A673 (cell line): Measurements from ENCODE around the gene UNC5A. TPM values are rescaled to one million over a fixed set of nuclear protein-coding genes. Genes with fewer than 3 reads are reported as not detected.

ENCODE experiments used
- BruUV-seq: library from RNA; stranded (reverse); fragments of 400-500 nt; replicated peaks from 2 replicates; lab custom pipeline; 2021; lab: Mats Ljungman, UMichigan
- CTCF ChIA-PET: fragments of 300-600 bp; sonication (Branson Sonifier 250); formaldehyde crosslinking; loops from one replicate; lab custom pipeline; 2022; ENCODE audit warnings: antibody characterized with exemption; lab: Charles Lee
- POLR2A ChIA-PET: fragments of 300-600 bp; sonication (Branson Sonifier 250); formaldehyde crosslinking; loops from one replicate; lab custom pipeline; 2022; ENCODE audit warnings: antibody characterized with exemption; ENCODE audit not compliant: low non-redundant PET; lab: Charles Lee
- DNase-seq: peaks from one replicate; pipeline ENCODE4 v3.0.0-alpha.2; 2015; ENCODE audit warnings: low spot score
- H3K27ac ChIP-seq: fragments of 200-600 bp; sonication (generic); 2 replicates; pipeline ENCODE4 v1.5.1; 2016; ENCODE audit warnings: mixed run types, low read depth, mild to moderate bottlenecking, mixed read lengths, antibody characterized with exemption, low read length; ENCODE audit not compliant: poor library complexity, severe bottlenecking
- H3K27me3 ChIP-seq: fragments of 200-600 bp; sonication (generic); replicated peaks from 2 replicates; pipeline ENCODE4 v1.6.1; 2017; ENCODE audit warnings: mixed run types, low read depth, mild to moderate bottlenecking, mixed read lengths, antibody characterized with exemption, low read length; ENCODE audit not compliant: insufficient read depth, poor library complexity
- H3K36me3 ChIP-seq: fragments of 200-600 bp; sonication (generic); 2 replicates; pipeline ENCODE4 v1.6.1; 2016; ENCODE audit warnings: mixed run types, mild to moderate bottlenecking, mixed read lengths, antibody characterized with exemption, low read length; ENCODE audit not compliant: insufficient read depth, poor library complexity, severe bottlenecking
- H3K4me1 ChIP-seq: fragments of 200-600 bp; sonication (generic); 2 replicates; pipeline ENCODE4 v1.6.1; 2017; ENCODE audit warnings: mixed run types, mild to moderate bottlenecking, mixed read lengths, antibody characterized with exemption, low read length; ENCODE audit not compliant: insufficient read depth, poor library complexity, severe bottlenecking
- H3K4me3 ChIP-seq: fragments of 200-600 bp; sonication (generic); 2 replicates; pipeline ENCODE4 v1.5.1; 2016; ENCODE audit warnings: low read depth, mixed run types, mild to moderate bottlenecking, mixed read lengths, low read length; ENCODE audit not compliant: poor library complexity, severe bottlenecking
- H3K9me3 ChIP-seq: fragments of 200-600 bp; sonication (generic); 2 replicates; pipeline ENCODE4 v1.6.1; 2016; ENCODE audit warnings: mixed run types, low read depth, mild to moderate bottlenecking, mixed read lengths, antibody characterized with exemption, low read length; ENCODE audit not compliant: poor library complexity, severe bottlenecking
- EZH2 ChIP-seq: fragments of 200-600 bp; sonication (generic); IDR thresholded peaks from 2 replicates; pipeline ENCODE4 v1.6.1; 2017; ENCODE audit warnings: borderline replicate concordance, low read depth, mild to moderate bottlenecking, mixed read lengths, antibody characterized with exemption, low read length; ENCODE audit not compliant: poor library complexity, severe bottlenecking
- intact Hi-C: fragments of 100-400 bp; cut with micrococcal nuclease; formaldehyde crosslinking; loops from one replicate; pipeline ENCODE4 v1.10.0; 2022; ENCODE audit not compliant: unreplicated experiment
- total RNA-seq: library from RNA; stranded (reverse); gene quantifications from 2 replicates; pipeline ENCODE4 v1.2.3, GENCODE V29; 2021
- TF ChIP-seq, protein P1 (sequence below): fragments of 300-800, 200-600 bp; sonication (generic); conservative IDR thresholded peaks from 2 replicates; pipeline ENCODE4 v1.5.1; 2017; ENCODE audit warnings: low read depth, mild to moderate bottlenecking, antibody characterized with exemption, low read length, moderate library complexity, mixed read lengths

UNC5A gene
- total RNA-seq, 1 experiment from 2014 or later, result 7.5 TPM

DNA sequence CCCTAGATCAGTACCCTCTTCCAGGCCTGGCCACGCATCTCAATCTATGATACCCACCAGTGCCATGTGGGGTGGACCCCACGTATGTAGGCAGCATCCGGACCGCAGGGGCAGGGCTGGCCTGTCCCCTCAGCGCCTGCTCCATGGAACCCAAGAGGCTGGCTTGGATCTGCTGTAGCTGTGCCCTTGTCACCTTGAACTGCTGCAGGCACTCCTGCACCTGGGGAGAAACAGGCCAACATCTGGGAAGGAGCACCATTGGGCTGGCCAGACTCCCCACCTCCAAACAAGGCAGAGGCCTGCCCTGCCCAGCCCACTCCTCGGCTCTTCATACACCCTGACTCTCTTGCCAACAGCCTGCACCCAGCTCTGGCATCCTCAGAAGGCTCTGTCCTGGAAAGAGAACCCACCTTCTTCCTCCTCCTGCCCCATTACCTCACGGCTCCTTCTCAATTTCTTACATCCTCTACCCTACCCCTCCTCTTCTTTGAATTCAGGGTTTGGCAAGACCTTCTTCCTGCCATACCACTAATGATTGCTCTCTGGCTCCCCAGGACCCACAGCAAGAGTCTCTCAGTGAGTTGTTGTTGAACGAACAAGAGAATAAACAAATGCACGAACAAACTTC is 81.1 kb downstream of the UNC5A start:
- POLR2A ChIA-PET, result no interaction called here
- no peak overlapping the region for H3K27ac ChIP-seq
- intact Hi-C loops, result no loop called here
- CTCF ChIA-PET, result no interaction called here
- no peaks in the 10 kb centered on the region for H3K27me3 ChIP-seq
- no peak for DNase-seq
- H3K9me3 ChIP-seq, result no peaks in the 10 kb centered on the region
- H3K4me3 ChIP-seq, result no peak overlapping the region
- no peaks in the 10 kb centered on the region for H3K4me1 ChIP-seq
- no TSS peak for BruUV-seq
- no peaks in the 10 kb centered on the region for H3K36me3 ChIP-seq
- no peak for TF ChIP-seq EZH2
- TF ChIP-seq, protein P1, sequence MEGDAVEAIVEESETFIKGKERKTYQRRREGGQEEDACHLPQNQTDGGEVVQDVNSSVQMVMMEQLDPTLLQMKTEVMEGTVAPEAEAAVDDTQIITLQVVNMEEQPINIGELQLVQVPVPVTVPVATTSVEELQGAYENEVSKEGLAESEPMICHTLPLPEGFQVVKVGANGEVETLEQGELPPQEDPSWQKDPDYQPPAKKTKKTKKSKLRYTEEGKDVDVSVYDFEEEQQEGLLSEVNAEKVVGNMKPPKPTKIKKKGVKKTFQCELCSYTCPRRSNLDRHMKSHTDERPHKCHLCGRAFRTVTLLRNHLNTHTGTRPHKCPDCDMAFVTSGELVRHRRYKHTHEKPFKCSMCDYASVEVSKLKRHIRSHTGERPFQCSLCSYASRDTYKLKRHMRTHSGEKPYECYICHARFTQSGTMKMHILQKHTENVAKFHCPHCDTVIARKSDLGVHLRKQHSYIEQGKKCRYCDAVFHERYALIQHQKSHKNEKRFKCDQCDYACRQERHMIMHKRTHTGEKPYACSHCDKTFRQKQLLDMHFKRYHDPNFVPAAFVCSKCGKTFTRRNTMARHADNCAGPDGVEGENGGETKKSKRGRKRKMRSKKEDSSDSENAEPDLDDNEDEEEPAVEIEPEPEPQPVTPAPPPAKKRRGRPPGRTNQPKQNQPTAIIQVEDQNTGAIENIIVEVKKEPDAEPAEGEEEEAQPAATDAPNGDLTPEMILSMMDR, result no peak

DNA sequence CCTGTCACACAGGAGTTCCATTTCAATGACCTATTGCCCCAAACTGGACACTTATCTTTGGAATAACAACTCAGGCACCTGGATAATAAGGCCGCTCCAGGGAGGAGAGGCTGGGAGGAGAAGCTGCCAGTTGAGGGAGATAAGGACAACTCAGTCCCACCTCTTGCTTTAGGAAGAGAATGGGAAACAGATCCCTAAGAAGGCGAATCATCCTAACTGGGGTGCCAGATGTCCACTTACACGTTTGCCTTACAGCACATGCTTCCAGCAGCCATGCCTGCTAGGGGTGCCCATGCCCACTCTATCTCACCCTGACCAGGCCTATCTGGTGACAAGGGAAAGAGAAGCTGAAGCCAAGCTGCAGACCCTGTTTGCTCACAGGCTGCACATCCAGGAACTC is 82.3 kb downstream of the UNC5A start:
- H3K27me3 ChIP-seq, result no peaks in the 10 kb centered on the region
- H3K27ac ChIP-seq, result no peak overlapping the region
- no peak for DNase-seq
- TF ChIP-seq, protein P1, result no peak
- TF ChIP-seq EZH2, result no peak
- H3K36me3 ChIP-seq, result no peaks in the 10 kb centered on the region
- intact Hi-C loops, result no loop called here
- ChIA-PET CTCF (no interaction called here), POLR2A (no interaction called here)
- H3K4me1 ChIP-seq, result no peaks in the 10 kb centered on the region
- BruUV-seq, result no TSS peak
- H3K4me3 ChIP-seq, result no peak overlapping the region
- no peaks in the 10 kb centered on the region for H3K9me3 ChIP-seq

GRCh38 chr5:176894298-176894697 is 83.9 kb downstream of the UNC5A start:
- no peak overlapping the region for H3K4me3 ChIP-seq
- H3K4me1 ChIP-seq, result no peaks in the 10 kb centered on the region
- DNase-seq, result no peak
- H3K36me3 ChIP-seq, result no peaks in the 10 kb centered on the region
- no peak for TF ChIP-seq EZH2
- TF ChIP-seq, protein P1, result no peak
- no peaks in the 10 kb centered on the region for H3K9me3 ChIP-seq
- intact Hi-C loops, result no loop called here
- BruUV-seq, result no TSS peak
- CTCF ChIA-PET, result no interaction called here
- POLR2A ChIA-PET, result no interaction called here
- H3K27me3 ChIP-seq, result no peaks in the 10 kb centered on the region
- H3K27ac ChIP-seq, result no peak overlapping the region
